Loucy (cell line): ENCODE results near the gene CNTN3.

Experiments
- H2AFZ ChIP-seq: fragments of 200-600 bp; sonication (generic); 2 replicates; pipeline ENCODE4 v1.6.0; 2016; ENCODE audit warnings: antibody characterized with exemption, mild to moderate bottlenecking, low read length, moderate library complexity
- H3F3A ChIP-seq: fragments of 200-600 bp; 2 replicates; pipeline ENCODE4 v1.6.0; 2016; ENCODE audit warnings: antibody characterized with exemption, low read depth, mild to moderate bottlenecking
- H3K27me3 ChIP-seq: fragments of 200-600 bp; sonication (generic); 2 replicates; pipeline ENCODE4 v1.6.1; 2014; ENCODE audit warnings: low read length, mild to moderate bottlenecking; ENCODE audit not compliant: insufficient read depth, poor library complexity, severe bottlenecking
- H3K36me3 ChIP-seq: fragments of 200-600 bp; sonication (generic); 2 replicates; pipeline ENCODE4 v1.6.1; 2016; ENCODE audit warnings: low read length; ENCODE audit not compliant: insufficient read depth
- H3K4me1 ChIP-seq: fragments of 200-600 bp; sonication (generic); 2 replicates; pipeline ENCODE4 v1.5.1; 2014; ENCODE audit warnings: low read length, mild to moderate bottlenecking; ENCODE audit not compliant: insufficient read depth, poor library complexity, severe bottlenecking
- H3K4me2 ChIP-seq: fragments of 200-600 bp; sonication (generic); 2 replicates; pipeline ENCODE4 v1.6.0; 2014; ENCODE audit warnings: antibody characterized with exemption, low read length, low read depth, mild to moderate bottlenecking; ENCODE audit not compliant: poor library complexity, severe bottlenecking
- H3K4me3 ChIP-seq: fragments of 200-600 bp; sonication (generic); 2 replicates; pipeline ENCODE4 v1.5.1; 2014; ENCODE audit warnings: low read length, mild to moderate bottlenecking, mixed read lengths; ENCODE audit not compliant: poor library complexity, severe bottlenecking
- H3K79me2 ChIP-seq: fragments of 200-600 bp; sonication (generic); 2 replicates; pipeline ENCODE4 v1.6.1; 2014; ENCODE audit warnings: low read length; ENCODE audit not compliant: insufficient read depth
- H3K9ac ChIP-seq: fragments of 200-600 bp; sonication (generic); 2 replicates; pipeline ENCODE4 v1.6.0; 2014; ENCODE audit warnings: mild to moderate bottlenecking, low read depth, low read length, moderate library complexity; ENCODE audit not compliant: poor library complexity, severe bottlenecking
- H3K9me2 ChIP-seq: fragments of 200-600 bp; sonication (generic); replicated peaks from 2 replicates; pipeline ENCODE4 v1.6.1; 2016; ENCODE audit warnings: low read depth, low read length, mixed read lengths
- H3K9me3 ChIP-seq: fragments of 200-600 bp; sonication (generic); 2 replicates; pipeline ENCODE4 v1.6.1; 2014; ENCODE audit warnings: mild to moderate bottlenecking, antibody characterized with exemption, low read length, low read depth; ENCODE audit not compliant: insufficient read depth
- H4K20me1 ChIP-seq: fragments of 200-600 bp; sonication (generic); 2 replicates; pipeline ENCODE4 v1.6.0; 2014; ENCODE audit warnings: antibody characterized with exemption, low read length, mild to moderate bottlenecking; ENCODE audit not compliant: insufficient read depth, poor library complexity, severe bottlenecking
- EZH2phosphoT487 ChIP-seq: fragments of 200-600 bp; IDR thresholded peaks from 2 replicates; pipeline ENCODE4 v1.6.1; 2018; ENCODE audit warnings: antibody characterized with exemption, mild to moderate bottlenecking, moderate library complexity, borderline replicate concordance
- TF ChIP-seq, protein P1 (sequence below): fragments of 200-600 bp; sonication (generic); conservative IDR thresholded peaks from 2 replicates; pipeline ENCODE4 v1.5.1; 2014; ENCODE audit warnings: mild to moderate bottlenecking, antibody characterized with exemption, low read length

CNTN3 gene

DNA sequence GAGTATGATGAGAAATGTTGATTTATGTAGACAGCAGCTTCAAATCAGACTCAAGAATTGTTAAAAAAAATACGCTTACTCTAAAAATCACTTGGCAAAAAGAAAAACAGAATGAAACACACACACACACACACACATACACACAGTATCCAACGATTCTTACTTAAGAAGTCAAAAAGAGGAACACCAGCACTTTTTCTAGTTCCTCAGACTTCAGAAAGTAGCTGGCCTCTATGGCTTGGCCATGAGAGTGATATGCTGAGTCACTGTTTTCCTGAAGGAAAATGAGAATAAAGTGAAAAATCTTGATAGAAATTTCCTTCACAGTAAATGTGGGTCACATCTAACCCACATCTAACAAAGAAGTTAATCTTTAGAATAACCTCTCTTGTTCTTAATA, 22.1 kb downstream of the CNTN3 start:
- no peaks in the 10 kb centered on the region for H3K36me3 ChIP-seq
- no peak overlapping the region for H3K9ac ChIP-seq
- no peaks in the 10 kb centered on the region for H3K27me3 ChIP-seq
- no peaks in the 10 kb centered on the region for H3K9me3 ChIP-seq
- no peaks in the 10 kb centered on the region for H3K9me2 ChIP-seq
- no peak overlapping the region for H2AFZ ChIP-seq
- no peaks in the 10 kb centered on the region for H3K4me1 ChIP-seq
- no peaks in the 10 kb centered on the region for H4K20me1 ChIP-seq
- no peaks in the 10 kb centered on the region for H3K79me2 ChIP-seq
- no peak for TF ChIP-seq EZH2phosphoT487
- TF ChIP-seq, protein P1, sequence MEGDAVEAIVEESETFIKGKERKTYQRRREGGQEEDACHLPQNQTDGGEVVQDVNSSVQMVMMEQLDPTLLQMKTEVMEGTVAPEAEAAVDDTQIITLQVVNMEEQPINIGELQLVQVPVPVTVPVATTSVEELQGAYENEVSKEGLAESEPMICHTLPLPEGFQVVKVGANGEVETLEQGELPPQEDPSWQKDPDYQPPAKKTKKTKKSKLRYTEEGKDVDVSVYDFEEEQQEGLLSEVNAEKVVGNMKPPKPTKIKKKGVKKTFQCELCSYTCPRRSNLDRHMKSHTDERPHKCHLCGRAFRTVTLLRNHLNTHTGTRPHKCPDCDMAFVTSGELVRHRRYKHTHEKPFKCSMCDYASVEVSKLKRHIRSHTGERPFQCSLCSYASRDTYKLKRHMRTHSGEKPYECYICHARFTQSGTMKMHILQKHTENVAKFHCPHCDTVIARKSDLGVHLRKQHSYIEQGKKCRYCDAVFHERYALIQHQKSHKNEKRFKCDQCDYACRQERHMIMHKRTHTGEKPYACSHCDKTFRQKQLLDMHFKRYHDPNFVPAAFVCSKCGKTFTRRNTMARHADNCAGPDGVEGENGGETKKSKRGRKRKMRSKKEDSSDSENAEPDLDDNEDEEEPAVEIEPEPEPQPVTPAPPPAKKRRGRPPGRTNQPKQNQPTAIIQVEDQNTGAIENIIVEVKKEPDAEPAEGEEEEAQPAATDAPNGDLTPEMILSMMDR: no peak
- no peak overlapping the region for H3K4me2 ChIP-seq
- no peak overlapping the region for H3K4me3 ChIP-seq
- no peaks in the 10 kb centered on the region for H3F3A ChIP-seq

DNA sequence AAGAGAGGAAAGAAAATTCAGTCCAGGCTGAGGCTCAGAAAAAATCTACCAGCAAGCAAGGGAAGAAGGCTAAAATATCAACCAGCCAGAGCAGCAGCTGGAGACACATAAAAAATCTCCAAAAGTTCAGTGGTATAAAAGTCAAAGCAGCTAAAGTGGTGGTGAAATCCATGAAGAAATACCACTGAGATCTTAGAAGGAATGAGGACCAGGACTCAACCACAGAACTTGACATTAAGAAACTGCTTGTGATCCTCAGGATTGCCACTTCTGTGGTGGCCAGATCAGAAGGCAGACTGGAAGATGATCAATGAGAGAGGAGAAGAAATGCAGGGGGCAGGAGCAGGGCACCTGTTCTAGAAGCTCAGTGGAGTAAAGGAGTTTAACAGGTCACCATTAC, 22.5 kb downstream of the CNTN3 start:
- Histone ChIP-seq H3K36me3 (no peaks in the 10 kb centered on the region), H3F3A (no peaks in the 10 kb centered on the region), H3K79me2 (no peaks in the 10 kb centered on the region), H3K9me2 (no peaks in the 10 kb centered on the region), H3K27me3 (no peaks in the 10 kb centered on the region), H3K4me2 (no peak overlapping the region), H4K20me1 (no peaks in the 10 kb centered on the region), H3K9me3 (no peaks in the 10 kb centered on the region), H3K4me1 (no peaks in the 10 kb centered on the region), H3K4me3 (no peak overlapping the region), H2AFZ (no peak overlapping the region), H3K9ac (no peak overlapping the region)
- TF ChIP-seq, protein P1: no peak
- no peak for TF ChIP-seq EZH2phosphoT487

DNA sequence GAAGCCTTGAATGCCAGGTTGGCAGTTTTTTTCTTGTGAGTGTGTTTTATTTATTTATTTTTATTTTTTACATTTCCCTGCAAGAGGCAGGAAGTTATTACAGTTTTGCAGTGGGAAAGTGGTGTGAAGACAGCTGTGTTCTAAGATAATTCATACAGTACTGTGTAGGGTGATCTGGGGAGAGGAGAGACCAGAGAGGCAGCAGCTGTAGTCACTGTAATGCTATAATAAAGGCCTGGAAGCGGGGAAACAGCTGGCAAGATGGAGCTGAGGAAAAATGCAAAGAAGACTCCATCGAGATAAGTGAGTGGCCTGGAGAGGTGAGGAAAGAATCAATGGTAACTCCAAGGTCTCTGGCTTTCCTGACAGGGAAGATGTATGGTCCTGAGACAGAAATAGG, 23.1 kb downstream of the CNTN3 start:
- Histone ChIP-seq H3F3A (no peaks in the 10 kb centered on the region), H2AFZ (no peak overlapping the region), H3K4me2 (no peak overlapping the region), H3K79me2 (no peaks in the 10 kb centered on the region), H3K36me3 (no peaks in the 10 kb centered on the region), H3K9me3 (no peaks in the 10 kb centered on the region), H3K4me3 (no peak overlapping the region), H3K9me2 (no peaks in the 10 kb centered on the region), H3K27me3 (no peaks in the 10 kb centered on the region), H3K4me1 (no peaks in the 10 kb centered on the region), H4K20me1 (no peaks in the 10 kb centered on the region), H3K9ac (no peak overlapping the region)
- TF ChIP-seq, protein P1: no peak
- TF ChIP-seq EZH2phosphoT487: no peak
